ENCODE results near the gene NTRK1.

The NTRK1 gene

GRCh38 chr1:156841295-156841855, 19.3 kb upstream of the NTRK1 start:
- no peak for DNase-seq (ENCODE audit: low read depth in 1 of 2, low spot score in 1 of 2)
- in situ Hi-C loops (cut with HindIII; ENCODE audit: low pct_unique_long_range_greater_than_20kb, low sequenced_read_pairs) = no loop called here
- no peak for TF ChIP-seq JUND (IDR thresholded peaks at IDR 0.05; ENCODE audit: low read depth)

- DNase-seq (ENCODE audit: low read depth in 1 of 2, low spot score in 1 of 2) = no peak
- TF ChIP-seq JUND (IDR thresholded peaks at IDR 0.05; ENCODE audit: low read depth) = no peak
- in situ Hi-C loops (cut with HindIII; ENCODE audit: low pct_unique_long_range_greater_than_20kb, low sequenced_read_pairs) = no loop called here
Measured at GRCh38 chr1:156842618-156843300, 17.9 kb upstream of the NTRK1 start.

- no peak for TF ChIP-seq JUND (IDR thresholded peaks at IDR 0.05; ENCODE audit: low read depth)
- DNase-seq (ENCODE audit: low read depth in 1 of 2, low spot score in 1 of 2) = no peak
- in situ Hi-C loops (cut with HindIII; ENCODE audit: low pct_unique_long_range_greater_than_20kb, low sequenced_read_pairs) = no loop called here
Measured at GRCh38 chr1:156844102-156844501, 16.6 kb upstream of the NTRK1 start.

GRCh38 chr1:156844638-156845037, 16.0 kb upstream of the NTRK1 start:
- TF ChIP-seq JUND (IDR thresholded peaks at IDR 0.05; ENCODE audit: low read depth) = no peak
- DNase-seq (ENCODE audit: low read depth in 1 of 2, low spot score in 1 of 2) = no peak
- in situ Hi-C loops (cut with HindIII; ENCODE audit: low pct_unique_long_range_greater_than_20kb, low sequenced_read_pairs) = no loop called here

- no peak for TF ChIP-seq JUND (IDR thresholded peaks at IDR 0.05; ENCODE audit: low read depth)
- in situ Hi-C loops (cut with HindIII; ENCODE audit: low pct_unique_long_range_greater_than_20kb, low sequenced_read_pairs) = no loop called here
- DNase-seq (ENCODE audit: low read depth in 1 of 2, low spot score in 1 of 2) = no peak
Measured at GRCh38 chr1:156845055-156845952, 15.4 kb upstream of the NTRK1 start.

- in situ Hi-C loops (cut with HindIII; ENCODE audit: low pct_unique_long_range_greater_than_20kb, low sequenced_read_pairs) = no loop called here
- TF ChIP-seq JUND (IDR thresholded peaks at IDR 0.05; ENCODE audit: low read depth) = no peak
- no peak for DNase-seq (ENCODE audit: low read depth in 1 of 2, low spot score in 1 of 2)
Measured at GRCh38 chr1:156845953-156846545, 14.6 kb upstream of the NTRK1 start.

- TF ChIP-seq JUND (IDR thresholded peaks at IDR 0.05; ENCODE audit: low read depth) = no peak
- DNase-seq (ENCODE audit: low read depth in 1 of 2, low spot score in 1 of 2) = no peak
- in situ Hi-C loops (cut with HindIII; ENCODE audit: low pct_unique_long_range_greater_than_20kb, low sequenced_read_pairs) = no loop called here
Measured at GRCh38 chr1:156846643-156847042, 14.0 kb upstream of the NTRK1 start.

- no peak for DNase-seq (ENCODE audit: low read depth in 1 of 2, low spot score in 1 of 2)
- in situ Hi-C loops (cut with HindIII; ENCODE audit: low pct_unique_long_range_greater_than_20kb, low sequenced_read_pairs) = no loop called here
- TF ChIP-seq JUND (IDR thresholded peaks at IDR 0.05; ENCODE audit: low read depth) = no peak
Measured at GRCh38 chr1:156847591-156848460, 12.8 kb upstream of the NTRK1 start.

- in situ Hi-C loops (cut with HindIII; ENCODE audit: low pct_unique_long_range_greater_than_20kb, low sequenced_read_pairs) = no loop called here
- DNase-seq (ENCODE audit: low read depth in 1 of 2, low spot score in 1 of 2) = no peak
- TF ChIP-seq JUND (IDR thresholded peaks at IDR 0.05; ENCODE audit: low read depth) = no peak
Measured at GRCh38 chr1:156848461-156849150, 12.1 kb upstream of the NTRK1 start.

GRCh38 chr1:156849151-156849496, 11.5 kb upstream of the NTRK1 start:
- DNase-seq (ENCODE audit: low read depth in 1 of 2, low spot score in 1 of 2) = no peak
- in situ Hi-C loops (cut with HindIII; ENCODE audit: low pct_unique_long_range_greater_than_20kb, low sequenced_read_pairs) = no loop called here
- no peak for TF ChIP-seq JUND (IDR thresholded peaks at IDR 0.05; ENCODE audit: low read depth)

- in situ Hi-C loops (cut with HindIII; ENCODE audit: low pct_unique_long_range_greater_than_20kb, low sequenced_read_pairs) = no loop called here
Measured at GRCh38 chr1:156851779-156852417, 8.8 kb upstream of the NTRK1 start.

More at GRCh38 chr1:156851779-156852417, 8.8 kb upstream of the NTRK1 start:
- no peak for TF ChIP-seq JUND (IDR thresholded peaks at IDR 0.05; ENCODE audit: low read depth)
- DNase-seq (ENCODE audit: low read depth in 1 of 2, low spot score in 1 of 2) = no peak

All from T47D (cell line).